Raji (cell line): ENCODE data around the gene GUCY1B1.

Experiments
- POLR2A ChIP-seq: IDR thresholded peaks from 2 replicates; pipeline ENCODE4 v1.6.1; 2011; ENCODE audit warnings: low read depth, low read length, control low read depth; ENCODE audit not compliant: insufficient read depth

GUCY1B1 gene

DNA sequence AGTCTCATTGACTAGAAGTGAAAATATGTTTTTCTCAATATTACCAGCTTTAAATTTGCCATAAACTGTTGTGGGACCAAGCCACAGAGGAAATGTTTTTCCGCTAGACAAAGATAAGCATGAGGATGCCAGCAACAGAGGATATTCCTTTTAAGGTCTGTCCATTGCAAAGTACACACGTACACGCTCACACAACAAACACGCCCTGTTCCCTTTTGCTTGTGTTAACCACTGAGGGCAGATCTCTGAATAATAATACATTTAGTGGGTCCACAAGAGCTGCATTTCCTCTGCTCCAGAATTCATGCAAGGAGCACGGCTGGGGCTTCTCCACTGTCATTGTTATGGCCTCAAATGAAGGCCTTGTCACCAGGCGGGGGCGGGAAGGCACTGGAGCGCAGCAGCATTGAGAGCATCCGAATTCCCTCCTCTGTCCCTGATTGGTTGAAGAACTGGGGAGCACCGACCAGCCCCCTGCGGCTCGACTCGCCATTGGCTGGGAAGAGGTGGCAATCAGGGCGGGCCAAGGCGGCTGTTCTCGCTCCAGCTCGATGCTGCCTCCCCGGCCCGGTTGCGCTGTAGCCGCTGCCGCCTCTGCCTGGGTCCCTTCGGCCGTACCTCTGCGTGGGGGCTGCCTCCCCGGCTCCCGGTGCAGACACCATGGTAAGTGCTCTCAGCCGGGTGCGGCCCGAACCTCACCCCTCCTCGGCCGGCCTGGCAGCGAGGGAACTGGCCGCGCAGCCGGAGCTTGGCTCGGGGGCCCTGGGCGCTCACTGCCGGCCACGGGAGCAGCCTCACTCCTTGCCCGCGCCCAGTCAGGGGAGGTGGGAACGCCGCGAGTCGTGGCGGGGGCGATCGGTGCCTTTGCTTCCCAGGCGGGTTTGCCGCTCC, at the start of gene GUCY1B1:
GUCY1B1 (plus strand) TSS at position 541 of the 891 bp plus-strand sequence; CDS start at position 661, 120 bp downstream.
- no peak for TF ChIP-seq POLR2A

- TF ChIP-seq POLR2A, result no peak
These were observed 48.9 kb upstream of the GUCY1B1 start for GRCh38 chr4:155709918-155710317.

DNA sequence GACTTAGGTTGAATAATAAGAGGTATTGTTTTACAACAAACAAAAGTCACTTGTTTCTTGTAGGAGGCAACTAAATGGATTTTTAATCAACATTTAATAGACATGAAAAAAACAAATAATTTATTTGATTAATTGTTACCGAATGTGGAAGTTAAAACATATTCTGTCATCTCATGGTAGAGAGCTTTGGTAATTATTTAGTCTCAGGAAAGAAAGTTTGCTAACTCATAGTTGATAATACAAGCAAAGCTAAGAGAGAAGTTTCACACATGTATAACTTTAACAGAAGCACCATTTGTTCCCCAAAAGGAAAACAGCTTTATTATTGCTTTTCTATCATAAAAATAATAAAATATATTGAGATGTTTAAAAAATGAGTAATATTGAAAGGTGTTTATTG, 47.3 kb upstream of the GUCY1B1 start:
- no peak for TF ChIP-seq POLR2A

DNA sequence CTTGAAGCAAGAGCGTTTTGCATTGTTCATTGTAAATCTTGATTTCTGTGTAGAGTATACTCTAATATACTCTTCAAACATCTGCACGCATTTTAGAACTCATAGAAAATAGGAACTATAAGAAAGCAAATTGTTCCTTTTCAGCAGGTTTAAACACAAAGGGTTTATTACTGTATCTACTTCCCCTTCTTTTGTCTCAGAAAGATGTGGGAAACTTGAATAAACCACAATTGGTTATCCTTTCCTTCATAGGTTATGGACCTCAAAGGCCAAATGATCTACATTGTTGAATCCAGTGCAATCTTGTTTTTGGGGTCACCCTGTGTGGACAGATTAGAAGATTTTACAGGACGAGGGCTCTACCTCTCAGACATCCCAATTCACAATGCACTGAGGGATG, 46.0 kb upstream of the GUCY1B1 start:
- no peak for TF ChIP-seq POLR2A

- no peak for TF ChIP-seq POLR2A
These were observed 44.9 kb upstream of the GUCY1B1 start for GRCh38 chr4:155713911-155714310.

GRCh38 chr4:155722336-155722735, 36.5 kb upstream of the GUCY1B1 start:
- TF ChIP-seq POLR2A, result no peak

GRCh38 chr4:155722816-155723499, 35.9 kb upstream of the GUCY1B1 start:
- TF ChIP-seq POLR2A, result no peak

- no peak for TF ChIP-seq POLR2A
These were observed 34.1 kb upstream of the GUCY1B1 start for GRCh38 chr4:155724731-155725130.

DNA sequence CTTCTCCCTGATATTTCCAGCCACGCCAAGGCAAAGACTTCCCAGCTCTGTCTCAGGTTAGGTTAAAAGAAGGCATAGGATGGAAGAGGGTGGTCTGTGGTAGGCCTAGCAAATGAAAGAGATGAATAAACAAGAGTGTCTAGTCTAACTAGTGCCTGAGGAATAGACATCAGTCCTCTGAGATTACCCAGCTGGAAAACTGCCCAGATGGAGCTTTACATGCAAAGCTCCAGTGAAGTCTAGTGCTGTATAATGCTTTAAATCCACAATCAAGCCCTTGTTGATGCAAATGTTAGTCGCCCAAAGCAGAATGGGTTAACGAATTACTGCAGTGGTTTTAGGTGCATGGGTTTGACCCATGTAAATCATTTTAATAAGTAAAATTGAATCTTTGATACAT, 24.8 kb upstream of the GUCY1B1 start:
- TF ChIP-seq POLR2A, result no peak

DNA sequence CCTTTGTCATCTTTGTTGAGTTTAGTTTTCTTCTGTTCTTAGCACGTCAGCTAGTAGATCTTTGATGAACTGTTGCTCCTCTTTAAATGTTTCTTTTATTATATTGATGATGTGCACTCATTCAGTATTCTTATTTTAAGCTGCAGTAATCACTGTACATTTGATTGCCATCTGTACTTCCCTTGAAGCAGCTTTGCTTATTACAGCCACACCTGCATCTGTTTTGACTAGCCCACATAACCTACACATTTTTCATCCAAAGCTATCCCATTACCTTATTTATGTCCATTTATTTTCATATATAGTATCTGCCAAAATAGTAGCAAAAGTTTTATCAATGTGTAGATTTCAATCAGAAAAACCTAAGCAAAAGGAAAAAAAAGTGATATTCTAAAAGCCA, 23.9 kb upstream of the GUCY1B1 start:
- no peak for TF ChIP-seq POLR2A

DNA sequence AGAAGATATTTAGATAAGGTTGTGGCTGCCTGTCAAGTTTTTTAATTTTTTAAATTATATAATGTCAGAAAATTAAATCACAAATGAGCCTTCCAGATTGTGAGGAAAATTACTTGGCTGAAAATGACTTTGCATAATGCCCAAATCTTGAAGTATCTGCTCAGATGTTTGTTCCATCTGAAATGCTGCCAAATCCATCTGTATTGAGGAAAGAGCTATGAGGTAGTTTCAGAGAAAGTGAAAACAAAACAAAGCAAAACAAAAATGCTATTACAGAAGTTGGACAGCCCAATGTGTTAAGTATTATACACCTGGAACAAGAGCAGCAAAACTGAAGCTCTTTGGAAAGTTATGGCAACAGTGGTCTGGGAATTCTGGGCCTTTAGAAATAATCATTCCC, 23.3 kb upstream of the GUCY1B1 start:
- no peak for TF ChIP-seq POLR2A

DNA sequence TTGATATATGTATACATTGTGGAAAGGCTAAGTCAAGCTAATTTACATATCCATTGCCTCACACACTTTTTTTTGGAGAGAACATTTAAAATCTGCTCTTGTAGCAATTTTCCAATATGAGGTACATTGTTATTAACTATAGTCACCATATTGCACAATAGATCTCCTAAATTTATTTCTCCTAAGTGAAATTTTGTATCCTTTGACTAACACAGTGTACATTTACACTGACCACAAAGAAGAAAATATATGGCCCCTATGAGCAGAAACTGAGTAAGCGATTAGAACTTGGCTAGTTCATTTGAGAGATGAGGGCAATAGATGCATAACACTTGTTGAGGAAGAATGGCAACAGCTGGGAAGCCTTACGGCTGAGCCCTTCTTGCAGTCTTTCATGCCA, 20.3 kb upstream of the GUCY1B1 start:
- TF ChIP-seq POLR2A, result no peak

GRCh38 chr4:155741546-155741945, 17.3 kb upstream of the GUCY1B1 start:
- TF ChIP-seq POLR2A, result no peak

- no peak for TF ChIP-seq POLR2A
These were observed 16.4 kb upstream of the GUCY1B1 start for GRCh38 chr4:155742310-155743015.

GRCh38 chr4:155745984-155746383, 12.8 kb upstream of the GUCY1B1 start:
- TF ChIP-seq POLR2A, result no peak

DNA sequence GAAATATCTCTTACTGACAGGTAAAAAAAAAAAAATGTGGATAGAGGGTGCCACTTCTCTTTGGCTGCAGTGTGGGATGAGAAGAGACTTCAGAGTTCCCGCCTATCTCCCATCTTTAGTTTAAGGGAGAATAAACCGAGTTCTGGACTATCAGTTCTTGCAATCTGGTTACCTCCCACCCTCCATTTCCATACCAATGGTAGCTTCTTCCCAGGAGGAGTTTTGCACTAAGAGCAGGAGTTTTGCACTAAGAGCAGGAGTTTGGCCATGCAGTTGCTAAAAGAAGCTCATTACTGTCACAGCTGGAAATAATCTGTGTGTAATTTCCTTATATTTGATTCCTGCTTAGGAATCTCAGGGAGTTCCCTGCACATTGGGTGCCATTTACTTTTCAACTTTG, 10.8 kb upstream of the GUCY1B1 start:
- no peak for TF ChIP-seq POLR2A
